ENCODE results near the gene MS4A6E.

GRCh38 chr11:60376601-60377000, 49.5 kb downstream of the MS4A6E start:
- TF ChIP-seq CTCF (IDR thresholded peaks at IDR 0.05) (no peak), POLR2A (IDR thresholded peaks at IDR 0.05) (no peak)
